Measurements from ENCODE around the gene TSPAN16.

TSPAN16 gene

GRCh38 chr19:11346104-11346940 lies 50.4 kb downstream of the TSPAN16 start, which contains the start of the genes CCDC159 and TMEM205:
CCDC159 (plus strand) TSS chr19:11346519; CDS start chr19:11346607, 88 bp downstream.
TMEM205 (minus strand) TSS chr19:11346268; CDS start chr19:11345619, 649 bp downstream.
- TF ChIP-seq, protein P1, sequence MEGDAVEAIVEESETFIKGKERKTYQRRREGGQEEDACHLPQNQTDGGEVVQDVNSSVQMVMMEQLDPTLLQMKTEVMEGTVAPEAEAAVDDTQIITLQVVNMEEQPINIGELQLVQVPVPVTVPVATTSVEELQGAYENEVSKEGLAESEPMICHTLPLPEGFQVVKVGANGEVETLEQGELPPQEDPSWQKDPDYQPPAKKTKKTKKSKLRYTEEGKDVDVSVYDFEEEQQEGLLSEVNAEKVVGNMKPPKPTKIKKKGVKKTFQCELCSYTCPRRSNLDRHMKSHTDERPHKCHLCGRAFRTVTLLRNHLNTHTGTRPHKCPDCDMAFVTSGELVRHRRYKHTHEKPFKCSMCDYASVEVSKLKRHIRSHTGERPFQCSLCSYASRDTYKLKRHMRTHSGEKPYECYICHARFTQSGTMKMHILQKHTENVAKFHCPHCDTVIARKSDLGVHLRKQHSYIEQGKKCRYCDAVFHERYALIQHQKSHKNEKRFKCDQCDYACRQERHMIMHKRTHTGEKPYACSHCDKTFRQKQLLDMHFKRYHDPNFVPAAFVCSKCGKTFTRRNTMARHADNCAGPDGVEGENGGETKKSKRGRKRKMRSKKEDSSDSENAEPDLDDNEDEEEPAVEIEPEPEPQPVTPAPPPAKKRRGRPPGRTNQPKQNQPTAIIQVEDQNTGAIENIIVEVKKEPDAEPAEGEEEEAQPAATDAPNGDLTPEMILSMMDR (IDR thresholded peaks at IDR 0.05): no peak

- TF ChIP-seq, protein P1 (IDR thresholded peaks at IDR 0.05): no peak
These were observed 51.6 kb downstream of the TSPAN16 start for GRCh38 chr19:11347546-11348039.

GRCh38 chr19:11349171-11349570 lies 53.2 kb downstream of the TSPAN16 start:
- TF ChIP-seq, protein P1 (IDR thresholded peaks at IDR 0.05): no peak

GRCh38 chr19:11355160-11356073 lies 59.5 kb downstream of the TSPAN16 start, which contains the start of gene PLPPR2:
PLPPR2 (plus strand) TSS chr19:11355432; CDS start chr19:11357674, 2,242 bp downstream.
- TF ChIP-seq, protein P1 (IDR thresholded peaks at IDR 0.05): no peak

GRCh38 chr19:11356074-11356397 lies 60.1 kb downstream of the TSPAN16 start:
- TF ChIP-seq, protein P1 (IDR thresholded peaks at IDR 0.05): no peak

DNA sequence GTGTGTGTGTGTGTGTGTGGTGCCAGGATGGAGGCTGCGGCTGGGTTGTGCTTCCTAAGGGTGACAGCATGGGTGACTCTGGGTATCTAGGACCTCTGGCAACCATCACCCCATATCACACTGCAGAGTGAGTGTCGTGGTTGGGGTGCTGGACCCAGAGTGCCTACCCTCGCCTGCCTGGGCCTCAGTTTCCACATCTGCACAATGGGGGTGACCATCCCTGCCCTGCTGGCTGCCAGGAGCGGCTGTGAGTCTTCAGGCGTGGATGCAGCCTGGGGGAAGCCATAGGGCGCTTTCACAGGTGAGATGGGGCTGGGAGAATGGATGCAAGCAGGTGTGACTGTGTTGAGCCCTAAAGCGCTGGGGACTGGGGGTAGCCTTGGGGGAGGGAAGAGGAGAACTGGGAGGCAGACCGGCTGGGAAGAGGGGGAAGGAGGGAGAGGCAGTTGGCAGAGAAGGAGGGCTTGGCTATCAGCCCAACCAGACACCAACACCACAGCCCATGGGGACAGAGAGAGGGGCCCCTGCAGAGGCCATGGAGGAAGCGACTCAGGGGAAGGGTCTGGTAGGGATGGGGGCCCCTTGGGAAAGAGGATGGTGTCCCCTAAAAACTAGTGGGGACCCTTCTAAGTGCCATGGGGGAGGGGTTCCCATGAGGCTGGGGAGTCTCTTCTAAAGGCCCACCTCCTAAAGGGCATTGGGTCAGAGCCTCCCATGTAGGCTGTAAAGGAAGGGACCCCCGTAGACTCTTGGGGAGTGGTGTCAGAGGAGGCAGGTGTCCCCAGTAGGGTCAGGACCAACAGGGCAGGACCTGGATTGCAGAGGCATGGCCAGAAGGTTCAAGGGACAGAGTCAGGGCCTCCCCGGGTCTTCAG lies 61.0 kb downstream of the TSPAN16 start:
- TF ChIP-seq, protein P1 (IDR thresholded peaks at IDR 0.05): no peak

Measured in LNCAP (cell line).